ENCODE measurements around the gene PLAAT3. TPM values are rescaled to one million over a fixed set of nuclear protein-coding genes. Genes with fewer than 3 reads are reported as not detected.

Gene PLAAT3
- total RNA-seq, 4 donors from 2014 or later: 278 to 514 (median 407) TPM

- TF ChIP-seq CTCF (IDR thresholded peaks at IDR 0.05; ENCODE audit: low read depth): no peak
Measured at GRCh38 chr11:63590024-63590788, 24.0 kb downstream of the PLAAT3 start.

- TF ChIP-seq CTCF (IDR thresholded peaks at IDR 0.05; ENCODE audit: low read depth): no peak
Measured at GRCh38 chr11:63589000-63589399, 25.2 kb downstream of the PLAAT3 start.

- no peak for TF ChIP-seq CTCF (IDR thresholded peaks at IDR 0.05; ENCODE audit: low read depth)
Measured at GRCh38 chr11:63586451-63587166, 27.6 kb downstream of the PLAAT3 start.

- no peak for TF ChIP-seq CTCF (IDR thresholded peaks at IDR 0.05; ENCODE audit: low read depth)
Measured at GRCh38 chr11:63583357-63583677, 30.9 kb downstream of the PLAAT3 start.

GRCh38 chr11:63574856-63575602 lies 39.2 kb downstream of the PLAAT3 start:
- no peak for TF ChIP-seq CTCF (IDR thresholded peaks at IDR 0.05; ENCODE audit: low read depth)

- TF ChIP-seq CTCF (IDR thresholded peaks at IDR 0.05; ENCODE audit: low read depth): no peak
Measured at GRCh38 chr11:63573881-63574855, 40.1 kb downstream of the PLAAT3 start.

Data from subcutaneous adipose tissue (tissue), 4 donors.